ENCODE results near the gene STS.
"Not testable (repeated sequence)": the region's sequence is repeated elsewhere in the genome, so short reads cannot be mapped to it uniquely, and the experiment has no call there.

STS gene

DNA sequence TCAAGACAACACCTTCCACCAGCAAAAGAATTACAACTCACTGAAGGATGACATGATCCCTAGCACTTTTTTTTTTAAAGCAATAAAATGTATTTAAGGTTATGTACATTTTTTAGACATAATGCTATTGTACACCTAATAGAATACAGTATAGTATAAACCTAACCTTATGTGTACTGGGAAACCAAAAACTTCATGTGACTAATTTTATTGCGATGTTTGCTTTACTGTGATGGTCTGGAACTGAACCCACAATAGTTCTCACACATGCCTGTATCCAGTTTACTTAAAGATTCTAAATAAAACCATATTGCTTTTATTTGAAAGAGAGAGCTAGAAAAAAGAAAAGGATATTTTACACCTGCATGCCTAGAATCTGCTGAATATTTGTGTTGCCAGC is 4.4 kb upstream of the STS start:
- no peak for DNase-seq (ENCODE audit: low spot score)

DNA sequence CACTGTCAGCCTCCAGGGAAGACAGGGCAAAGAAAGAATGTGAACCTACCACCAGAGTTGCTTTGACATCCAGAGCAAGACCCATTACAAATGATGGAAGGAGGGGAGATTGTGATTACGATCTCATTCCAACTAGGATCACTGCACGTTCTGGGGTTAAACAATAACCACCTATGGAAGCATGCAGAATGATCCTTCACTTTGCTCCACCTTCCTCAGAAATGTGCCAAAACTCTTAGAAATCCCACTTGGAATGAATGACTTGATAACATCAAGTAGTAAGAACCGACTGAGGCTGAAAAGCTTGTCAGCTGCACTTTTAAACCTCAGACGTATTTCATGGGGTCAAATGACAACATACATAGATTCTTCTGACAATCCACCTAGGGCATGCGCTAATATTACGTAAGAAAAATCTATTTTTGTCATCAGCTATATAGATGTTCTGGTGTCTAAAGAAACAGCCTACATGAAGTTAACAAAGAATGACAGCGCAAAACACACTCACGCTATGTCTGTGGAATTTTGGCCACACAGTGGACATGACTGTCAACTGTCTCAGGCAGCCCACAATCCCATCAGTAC is 3.5 kb upstream of the STS start:
- DNase-seq (ENCODE audit: low spot score): no peak

DNA sequence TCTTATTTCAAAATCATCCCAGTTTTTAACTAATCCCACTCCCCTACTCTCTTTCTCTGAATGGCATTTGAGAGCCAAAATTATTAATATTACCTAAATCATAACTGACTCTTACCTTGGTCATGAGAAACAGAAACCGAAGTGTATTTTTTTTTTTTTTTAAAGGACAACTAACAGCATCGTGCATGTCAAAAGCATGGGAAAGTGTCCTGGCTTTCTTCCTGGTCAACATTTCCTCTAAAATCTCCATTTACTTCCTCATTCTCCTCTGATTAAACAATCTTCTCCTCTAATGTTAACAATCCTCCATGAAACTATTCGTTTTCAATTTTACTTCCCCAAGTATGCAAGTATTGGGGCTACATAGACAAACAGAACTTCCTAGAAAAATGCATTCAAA is 2.1 kb upstream of the STS start:
- no peak for DNase-seq (ENCODE audit: low spot score)

DNA sequence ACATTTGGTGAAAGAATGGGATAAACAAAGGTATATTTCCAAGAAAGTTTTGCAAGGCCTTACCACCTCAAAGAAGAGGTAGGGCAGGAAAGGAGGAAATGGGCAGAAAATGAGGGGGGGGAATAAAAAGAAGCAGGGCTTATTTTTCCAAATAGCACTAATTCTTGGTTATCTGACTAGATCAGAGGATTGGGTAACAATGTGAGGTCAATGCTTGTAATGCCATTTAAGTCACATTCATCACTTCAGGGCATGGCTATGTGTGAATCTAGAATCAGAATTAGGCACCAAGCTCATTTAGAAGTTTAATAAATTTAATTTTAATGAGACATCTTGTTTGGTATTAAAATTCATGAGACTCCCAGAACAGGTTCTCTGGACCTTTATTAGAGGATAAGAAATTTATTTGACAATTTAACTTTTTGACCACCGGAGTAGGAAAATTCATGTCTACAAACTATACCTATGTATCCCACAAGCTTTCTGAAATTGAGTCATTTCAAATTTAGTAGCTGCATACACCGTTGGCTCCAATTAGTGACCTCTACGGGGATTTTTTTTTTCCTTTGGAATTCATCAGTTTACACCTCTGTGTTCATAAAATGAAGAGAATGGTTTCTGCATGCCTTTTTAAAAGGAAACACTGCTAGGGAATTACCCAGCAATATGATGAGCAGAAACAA is 1.4 kb upstream of the STS start:
- DNase-seq (ENCODE audit: low spot score): no peak

DNA sequence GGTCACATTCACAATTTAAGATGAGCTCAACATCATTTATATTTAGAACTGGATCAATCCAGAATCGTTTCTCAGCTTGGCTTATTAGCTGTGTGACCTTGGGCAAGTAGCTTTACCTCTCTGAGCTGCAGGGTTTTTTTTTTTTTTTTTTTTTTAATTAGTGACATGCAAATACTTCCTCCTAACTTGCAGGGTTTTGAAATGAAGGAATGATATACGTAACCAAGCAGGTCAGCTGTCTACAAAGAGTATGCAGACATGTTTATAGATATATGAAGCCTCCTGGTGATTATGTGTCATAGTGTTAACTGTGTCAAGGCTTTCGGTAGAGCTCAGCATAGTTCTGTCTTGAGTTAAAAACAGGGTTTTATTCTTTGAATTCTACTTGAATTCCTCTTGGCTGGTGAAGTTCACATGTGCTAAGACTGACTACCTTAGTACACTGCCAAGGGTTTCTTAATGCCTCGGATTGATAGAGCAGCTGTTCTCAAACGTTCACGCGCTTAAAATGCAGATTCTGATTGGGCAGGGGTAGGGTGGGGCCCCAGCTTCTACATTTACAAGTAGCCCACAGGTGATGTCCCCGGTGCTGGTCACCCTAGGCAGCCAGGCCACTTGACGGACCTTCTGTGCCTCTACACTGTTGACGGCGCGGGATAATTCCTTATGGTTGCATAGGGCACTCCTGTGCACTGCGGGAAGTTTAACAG is 654 bp upstream of the STS start:
- DNase-seq (ENCODE audit: low spot score): no peak

DNA sequence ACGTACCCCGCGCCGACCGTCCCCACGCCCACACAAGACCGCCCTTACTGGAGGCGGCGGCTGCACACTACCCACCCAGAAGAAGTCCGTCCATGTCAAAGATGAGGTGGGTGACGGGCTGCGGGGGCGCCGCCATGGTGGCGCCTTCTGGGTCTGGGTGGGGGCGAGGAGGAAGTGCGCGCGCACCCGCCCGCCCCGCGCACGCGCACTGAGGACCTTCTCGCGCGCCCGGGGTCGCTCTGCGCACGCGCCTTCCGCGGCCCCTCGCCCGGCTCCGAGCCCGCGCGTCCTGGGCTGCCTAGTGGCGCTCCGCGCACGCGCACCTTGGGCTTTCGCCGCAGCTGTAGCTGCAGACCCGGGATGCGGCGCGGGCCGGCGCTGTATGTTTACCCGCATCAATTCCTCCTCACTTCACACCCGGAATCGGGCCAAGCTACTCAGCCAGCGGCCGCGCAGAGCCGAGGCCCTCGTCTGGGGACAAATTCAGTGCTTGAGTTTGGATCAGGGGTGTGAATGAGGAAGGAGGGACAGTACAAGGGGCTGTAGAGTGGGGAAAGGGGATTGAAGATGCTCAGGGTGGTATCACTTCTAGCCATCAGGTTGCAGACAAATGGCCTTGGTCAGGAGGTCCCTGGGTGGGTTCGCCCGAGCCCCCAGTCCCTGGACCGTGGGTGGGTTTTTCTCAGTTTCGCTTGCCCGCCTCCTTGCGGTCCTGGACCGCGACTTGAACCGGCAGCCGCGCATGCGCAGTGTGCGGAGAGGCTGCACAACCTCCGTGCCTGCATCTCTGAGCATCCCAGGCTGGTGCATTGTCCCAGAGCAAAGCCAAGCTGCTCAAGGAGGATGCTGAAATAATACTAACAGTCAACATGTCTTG is 704 bp downstream of the STS start, which contains the start of gene PUDP:
Gene PUDP (minus strand): TSS at position 176 of the 877 bp plus-strand sequence. CDS start 40 bp downstream, at position 136.
- peak; percentile 100 for DNase-seq (ENCODE audit: low spot score)

DNA sequence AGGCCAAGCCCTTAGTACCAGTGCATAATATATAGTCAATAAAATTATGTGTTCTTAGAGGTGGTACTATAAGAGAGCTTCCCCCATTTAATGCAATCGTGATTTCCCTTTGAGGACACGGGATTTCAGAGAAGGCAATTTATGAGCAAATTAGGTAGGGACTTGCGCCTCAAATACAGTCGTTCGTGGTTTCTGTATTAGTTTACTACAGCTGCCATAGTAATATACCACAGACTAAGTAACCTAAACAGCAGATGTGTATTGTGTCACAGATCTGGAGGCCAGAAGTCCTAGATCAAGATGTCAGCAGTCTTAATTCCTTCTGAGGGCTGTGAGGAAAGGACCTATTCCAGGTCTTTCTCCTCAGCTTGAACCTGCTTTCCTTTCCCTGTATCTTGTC is 1.9 kb downstream of the STS start:
- no peak for DNase-seq (ENCODE audit: low spot score)

DNA sequence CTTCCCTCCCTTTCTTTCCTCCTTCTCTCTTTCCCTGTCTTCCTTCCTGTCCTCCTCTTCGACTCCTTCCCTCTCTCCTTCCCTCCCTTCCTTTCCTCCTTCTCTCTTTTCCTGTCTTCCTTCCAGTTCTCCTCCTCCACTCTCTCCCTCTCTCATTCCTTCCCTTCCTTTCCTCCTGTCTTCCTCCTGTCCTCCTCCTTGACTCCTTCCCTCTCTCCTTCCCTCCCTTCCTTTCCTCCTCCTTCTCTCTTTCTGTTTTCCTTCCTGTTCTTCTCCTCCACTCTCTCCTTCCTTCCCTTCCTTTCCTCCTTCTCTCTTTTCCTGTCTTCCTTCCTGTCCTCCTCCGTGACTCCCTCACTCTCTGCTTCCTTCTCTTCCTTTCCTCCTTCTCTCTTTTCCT is 5.7 kb downstream of the STS start:
- DNase-seq (ENCODE audit: low spot score): no peak

DNA sequence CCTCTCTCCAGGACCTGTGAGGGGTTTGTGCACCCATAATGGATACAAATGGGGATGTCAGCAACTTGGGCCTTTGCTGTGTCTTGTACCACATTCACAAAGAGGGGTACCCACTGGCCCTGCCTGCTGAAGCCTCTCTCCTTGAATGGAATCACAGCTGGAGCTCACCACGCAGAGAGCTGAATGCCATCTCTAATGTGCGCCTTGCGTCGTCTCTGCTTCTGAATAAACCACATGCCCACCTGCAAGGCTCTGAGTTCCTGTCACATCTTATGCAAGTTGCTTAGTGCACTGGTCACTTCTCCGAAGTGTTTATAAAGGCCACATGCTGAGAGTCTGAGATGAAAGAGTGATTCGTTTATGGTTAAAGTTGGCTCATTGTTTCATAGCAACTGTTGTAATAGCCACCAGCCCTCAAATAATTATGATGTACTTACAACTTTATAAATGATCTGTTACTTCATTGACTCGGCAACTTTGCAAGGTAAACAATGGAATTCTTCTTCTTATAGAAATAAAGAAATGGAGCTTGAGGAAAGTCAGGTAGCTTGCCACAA is 6.6 kb downstream of the STS start:
- no peak for DNase-seq (ENCODE audit: low spot score)

DNA sequence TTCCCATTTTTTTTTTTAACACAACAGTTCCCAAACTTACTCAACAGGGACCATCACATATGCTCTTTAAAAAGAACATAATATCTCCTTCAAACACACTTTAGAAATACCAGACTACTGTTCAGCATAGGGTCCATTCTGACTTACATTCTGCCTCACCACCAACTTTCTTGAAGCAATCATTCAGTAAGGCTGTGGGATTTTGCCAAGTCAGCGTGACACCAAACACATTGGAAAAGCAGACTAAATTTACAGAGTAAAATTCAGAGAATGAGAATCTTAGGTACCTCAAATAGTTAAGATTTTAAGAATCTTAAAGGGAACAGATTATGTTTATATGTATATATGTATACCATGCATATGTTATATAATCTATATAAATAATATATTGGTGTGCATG is 7.7 kb downstream of the STS start:
- DNase-seq (ENCODE audit: low spot score): no peak

DNA sequence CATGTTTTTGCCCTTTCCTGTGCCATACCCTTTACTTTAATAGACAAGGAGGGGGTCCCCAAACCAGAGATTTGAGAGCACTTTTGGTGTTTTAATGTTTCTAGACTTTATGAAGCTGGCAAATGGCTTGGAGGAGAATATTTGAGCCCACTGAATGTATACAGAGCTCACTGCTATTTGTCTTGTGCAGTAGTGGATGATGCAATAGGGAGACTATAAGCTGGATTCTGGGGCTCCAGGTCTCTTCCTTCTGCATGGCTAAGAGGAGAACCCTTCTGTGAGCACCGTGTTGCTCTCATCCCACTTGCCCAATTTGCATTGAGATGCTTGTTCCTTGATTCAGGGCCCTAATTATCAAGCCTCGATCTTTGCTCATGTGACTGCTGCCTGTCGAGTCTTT is 9.4 kb downstream of the STS start:
- no peak for DNase-seq (ENCODE audit: low spot score)

DNA sequence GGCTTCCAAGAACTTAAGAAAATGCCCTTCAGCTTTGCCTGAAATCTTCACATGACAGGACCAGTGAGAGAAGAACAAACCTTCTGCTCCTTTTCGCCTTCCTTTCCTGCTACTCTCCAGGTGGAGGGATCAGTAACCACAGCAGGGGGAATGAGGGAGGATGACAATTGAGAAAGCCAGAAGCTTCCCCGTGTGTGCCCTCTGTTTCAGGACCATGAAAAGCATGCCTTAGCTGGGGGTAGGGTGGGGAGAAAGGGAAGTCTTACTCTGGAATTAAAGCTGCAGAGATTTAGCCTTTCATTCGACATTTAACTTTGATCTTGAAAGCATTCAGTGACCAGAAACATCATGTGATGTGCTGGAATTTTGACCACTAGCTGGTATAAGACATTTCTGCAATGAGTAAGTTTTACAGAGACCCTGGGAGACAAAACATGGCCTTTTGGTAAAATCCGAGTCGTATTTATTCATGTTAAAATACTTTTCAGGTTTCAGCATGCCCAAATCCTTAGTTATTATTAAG is 11.0 kb downstream of the STS start:
- no peak for DNase-seq (ENCODE audit: low spot score)

DNA sequence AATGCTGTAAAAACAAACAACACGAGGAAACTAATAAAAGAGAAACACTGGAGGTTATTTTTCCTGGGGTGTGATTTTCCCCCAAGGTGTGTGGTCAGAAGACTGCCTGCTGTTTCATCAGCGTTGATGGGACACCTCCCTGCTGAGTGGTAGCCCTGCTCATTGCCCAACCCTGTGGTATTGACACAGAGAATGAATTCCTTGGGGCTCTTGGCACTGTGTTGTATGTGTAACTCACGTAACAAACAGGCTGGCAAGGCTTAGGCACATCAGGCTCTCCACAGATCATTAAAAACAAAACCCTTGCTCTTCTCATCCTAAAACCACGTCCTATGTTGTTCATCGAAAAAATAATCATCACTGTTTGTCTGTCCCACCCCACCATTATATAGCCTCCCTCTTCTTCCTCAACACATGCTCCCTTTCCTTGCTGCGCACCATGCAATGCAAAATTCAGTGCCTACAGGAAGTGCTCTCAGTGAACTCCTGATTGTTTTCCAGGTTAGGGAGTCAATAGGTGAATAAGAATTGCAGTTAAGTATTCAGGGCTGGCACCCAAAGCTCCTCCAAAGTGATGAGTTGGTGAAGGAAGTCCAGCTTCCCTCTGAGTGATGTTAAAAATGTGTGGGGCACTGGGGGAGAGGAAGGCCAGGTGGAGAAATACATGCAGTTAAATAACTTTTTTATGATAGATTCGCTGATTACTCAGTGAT is 11.8 kb downstream of the STS start:
- DNase-seq (ENCODE audit: low spot score): peak; percentile 19

DNA sequence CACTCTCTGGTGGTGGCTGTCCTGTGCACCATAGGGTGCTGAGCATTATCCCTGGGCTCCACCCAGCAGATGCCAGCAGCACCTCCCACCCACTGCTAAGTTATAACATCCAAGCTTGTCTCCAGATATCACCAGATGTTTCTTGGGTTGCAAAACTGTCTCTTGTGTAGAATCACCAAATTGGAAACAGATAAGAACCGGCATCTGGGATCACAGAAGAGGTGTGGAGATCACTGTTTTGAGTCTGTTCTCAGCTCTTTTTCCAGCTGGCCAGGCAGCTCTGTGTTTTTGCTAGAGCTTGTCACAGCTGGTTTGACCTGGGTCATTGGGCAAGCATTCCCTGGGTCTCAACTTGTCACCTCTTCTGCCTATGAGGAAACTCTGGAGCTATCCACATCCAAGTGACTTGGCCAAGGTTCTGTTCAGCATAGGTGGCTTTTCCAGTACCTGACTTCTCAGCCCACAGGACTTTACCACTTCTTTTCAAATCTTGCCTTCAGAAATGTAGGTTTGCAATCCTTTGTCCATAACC is 15.7 kb downstream of the STS start:
- DNase-seq (ENCODE audit: low spot score): no peak

DNA sequence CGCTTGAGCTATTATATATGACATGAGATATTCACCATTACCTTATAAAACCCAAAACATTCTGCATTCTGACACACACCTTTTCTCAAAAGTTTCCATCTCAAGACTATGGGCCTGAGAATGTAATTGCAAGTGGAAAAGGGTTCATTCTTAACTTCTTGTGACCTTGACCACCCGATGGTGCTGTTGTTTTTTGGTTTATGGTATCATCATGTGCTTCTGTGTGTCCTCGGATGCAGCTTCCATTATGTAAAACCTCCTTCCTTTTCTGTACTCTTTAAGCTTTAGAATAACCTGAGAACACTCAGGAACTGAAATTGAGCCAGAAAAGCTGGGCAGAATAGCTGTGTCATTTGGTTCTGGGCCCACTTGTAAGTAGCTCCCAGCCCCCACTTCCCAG is 16.7 kb downstream of the STS start:
- no peak for DNase-seq (ENCODE audit: low spot score)

DNA sequence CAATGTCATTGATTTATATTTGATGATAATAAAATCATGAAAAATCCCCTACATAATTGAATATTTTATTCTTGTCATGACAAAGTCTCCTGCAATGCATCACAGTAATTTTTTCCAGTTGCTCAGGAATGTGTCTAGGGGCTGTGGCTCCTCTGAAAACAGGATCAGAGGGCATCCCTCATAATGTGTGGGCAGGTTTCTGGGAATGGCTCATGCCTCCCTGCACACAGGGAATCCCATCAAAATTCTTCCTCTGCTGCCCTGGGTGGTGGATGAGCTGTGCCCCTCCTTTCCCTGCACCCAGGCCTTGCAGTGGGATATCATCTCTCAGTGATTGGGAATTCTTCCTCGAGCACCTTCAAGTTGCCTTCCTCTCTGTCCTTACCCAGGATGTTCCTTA is 20.9 kb downstream of the STS start:
- no peak for DNase-seq (ENCODE audit: low spot score)

DNA sequence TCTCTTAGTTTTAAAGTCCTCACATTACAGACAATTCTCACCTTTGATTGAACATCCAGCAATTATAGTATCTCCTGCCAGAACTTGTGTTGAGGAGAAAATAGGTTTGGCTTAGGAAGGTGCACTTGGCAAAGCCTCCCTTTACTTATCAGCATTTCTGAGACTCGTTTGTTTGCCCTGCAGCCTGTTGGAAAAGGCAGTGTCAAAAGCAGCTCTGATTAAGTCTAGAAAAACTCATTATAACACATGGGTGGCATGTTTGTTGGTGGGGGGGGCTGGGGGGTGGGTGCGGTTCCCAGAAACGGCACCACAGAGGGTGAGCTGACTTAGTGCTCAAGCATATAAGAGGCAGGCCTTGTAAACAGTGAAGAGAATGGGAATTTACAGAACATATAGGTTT is 22.1 kb downstream of the STS start:
- no peak for DNase-seq (ENCODE audit: low spot score)

DNA sequence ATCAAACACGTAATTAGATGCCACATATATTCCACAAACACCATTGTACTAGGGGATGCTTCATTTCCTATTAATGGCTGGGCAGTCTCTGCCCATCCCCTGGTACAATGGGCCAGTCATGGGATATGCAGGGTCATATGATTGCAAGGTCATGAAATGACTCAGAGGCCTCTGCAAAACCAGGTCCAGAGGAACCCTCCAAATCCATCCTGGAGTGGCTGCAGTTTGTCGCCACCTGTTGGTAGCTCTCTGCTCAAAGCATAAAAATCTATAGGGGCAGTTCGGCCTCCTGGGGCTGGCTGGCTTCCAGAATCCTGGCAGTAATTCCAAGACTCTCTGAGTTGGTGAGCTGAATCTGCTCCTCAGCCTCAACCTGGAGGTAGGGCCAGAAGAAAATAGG is 23.4 kb downstream of the STS start:
- DNase-seq (ENCODE audit: low spot score): no peak

DNA sequence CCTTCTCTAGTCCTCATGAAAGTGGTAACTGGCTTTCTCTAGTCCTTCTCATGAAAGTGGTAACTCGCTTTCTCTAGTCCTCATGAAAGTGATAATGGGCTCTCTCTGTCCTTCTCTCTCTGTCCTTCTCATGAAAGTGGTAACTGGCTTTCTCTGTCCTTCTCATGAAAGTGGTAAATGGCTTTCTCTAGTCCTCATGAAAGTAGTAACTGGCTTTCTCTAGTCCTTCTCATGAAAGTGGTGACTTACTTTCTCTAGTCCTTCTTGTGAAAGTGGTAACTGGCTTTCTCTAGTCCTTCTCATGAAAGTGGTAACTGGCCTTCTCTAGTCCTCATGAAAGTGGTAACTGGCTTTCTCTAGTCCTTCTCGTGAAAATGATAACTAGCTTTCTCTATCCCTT is 31.3 kb downstream of the STS start:
- DNase-seq (ENCODE audit: low spot score): not testable (repeated sequence)

DNA sequence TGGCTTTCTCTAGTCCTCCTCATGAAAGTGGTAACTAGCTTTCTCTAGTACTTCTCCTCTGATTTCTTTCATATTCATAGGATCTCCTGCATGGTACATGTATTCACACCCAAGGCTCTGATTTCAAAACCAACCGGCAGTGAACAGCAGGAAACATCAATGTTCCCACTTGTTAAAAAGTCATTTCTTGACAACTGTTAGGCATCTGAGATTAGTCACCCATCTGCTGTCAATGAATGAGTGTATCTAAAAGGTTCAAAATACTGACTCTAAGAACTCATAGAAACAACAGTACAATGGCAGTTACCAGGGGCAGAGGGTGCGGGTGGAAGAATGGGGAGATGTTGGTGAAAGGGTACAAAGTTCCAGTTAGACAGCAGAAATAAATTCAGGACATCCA is 31.9 kb downstream of the STS start:
- DNase-seq (ENCODE audit: low spot score): no peak

DNA sequence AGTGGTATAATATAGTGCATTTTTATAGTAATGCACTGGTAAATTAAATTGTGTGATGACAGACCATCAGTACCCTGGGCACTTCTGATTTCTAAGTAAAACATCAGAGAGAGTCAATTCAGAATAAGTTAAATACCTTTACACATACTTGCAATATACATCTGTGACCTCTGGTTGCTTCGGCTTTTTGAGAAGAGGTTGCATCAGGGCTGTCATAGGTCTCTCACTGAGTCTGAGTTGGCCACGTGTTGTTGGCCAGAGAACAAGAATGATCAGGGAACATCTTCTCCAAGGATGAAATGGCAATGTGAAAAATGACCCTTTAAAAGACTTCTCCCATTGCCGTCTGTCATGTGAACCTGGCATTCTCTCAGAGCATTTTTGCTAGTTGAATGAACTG is 37.3 kb downstream of the STS start:
- no peak for DNase-seq (ENCODE audit: low spot score)

Measured in AG08396 (cell line).